Panc1 (cell line): ENCODE data around the gene WNT7B. TPM values are rescaled to one million over a fixed set of nuclear protein-coding genes. Genes with fewer than 3 reads are reported as not detected.

Experiments used
- ATAC-seq: fragments of 200-7000 bp; cut with Tn5 transposase; 2 replicates; pipeline ENCODE4 v1.9.1; 2020; ENCODE audit warnings: mild to moderate bottlenecking, moderate library complexity
- BruUV-seq: library from RNA; stranded (reverse); fragments of 400-500 nt; replicated peaks from 2 replicates; lab custom pipeline; 2021; lab: Mats Ljungman, UMichigan
- CTCF ChIA-PET: fragments of 300-600 bp; sonication (Branson Sonifier 250); formaldehyde crosslinking; loops from one replicate; lab custom pipeline; 2022; ENCODE audit warnings: antibody characterized with exemption; lab: Charles Lee
- POLR2A ChIA-PET: fragments of 300-600 bp; sonication (Branson Sonifier 250); formaldehyde crosslinking; loops from one replicate; lab custom pipeline; 2022; ENCODE audit warnings: antibody characterized with exemption; lab: Charles Lee
- DNase-seq: peaks from one replicate; pipeline ENCODE4 v3.0.0-alpha.2; 2010; ENCODE audit warnings: low read depth, low spot score
- H3K27ac ChIP-seq: 2 replicates; pipeline ENCODE4 v1.5.1; 2011; ENCODE audit warnings: mild to moderate bottlenecking, low read length, inconsistent platforms
- H3K27me3 ChIP-seq: fragments of 200-500 bp; sonication (Bioruptor generic); 2 replicates; pipeline ENCODE4 v1.6.0; 2014; ENCODE audit warnings: low read length, inconsistent platforms; ENCODE audit not compliant: control insufficient read depth, insufficient read depth
- H3K36me3 ChIP-seq: fragments of 200-500 bp; sonication (Bioruptor generic); 2 replicates; pipeline ENCODE4 v1.5.1; 2014; ENCODE audit warnings: inconsistent platforms, mild to moderate bottlenecking, low read length, moderate library complexity; ENCODE audit not compliant: control insufficient read depth, insufficient read depth
- H3K4me1 ChIP-seq: 2 replicates; pipeline ENCODE4 v1.5.1; 2011; ENCODE audit warnings: inconsistent platforms, mild to moderate bottlenecking, low read length, moderate library complexity; ENCODE audit not compliant: control insufficient read depth, insufficient read depth
- H3K4me3 ChIP-seq, 2 experiments: 2 replicates each; pipeline ENCODE4 v1.5.1; 2011 to 2012; ENCODE audit warnings: low read depth in 2 of 2, low read length in 2 of 2, mild to moderate bottlenecking in 2 of 2, inconsistent platforms in 1 of 2, moderate library complexity in 1 of 2
- H3K9me3 ChIP-seq: fragments of 200-500 bp; sonication (Bioruptor generic); 2 replicates; pipeline ENCODE4 v1.5.1; 2014; ENCODE audit warnings: low read depth, mild to moderate bottlenecking, inconsistent platforms, low read length, moderate library complexity; ENCODE audit not compliant: control insufficient read depth, insufficient read depth
- CTCF ChIP-seq: fragments of 450-650 bp; IDR thresholded peaks from 2 replicates; pipeline ENCODE4 v1.5.1; 2017; ENCODE audit warnings: mild to moderate bottlenecking
- POLR2AphosphoS5 ChIP-seq: IDR thresholded peaks from 2 replicates; pipeline ENCODE4 v1.6.1; 2012; ENCODE audit warnings: mild to moderate bottlenecking, low read depth, low read length, moderate library complexity
- REST ChIP-seq, 2 experiments: IDR thresholded peaks; 2 replicates each; pipeline ENCODE4 v1.6.1; 2011 to 2012; ENCODE audit warnings: low read depth in 2 of 2, control low read depth in 1 of 2, low read length in 1 of 2, mild to moderate bottlenecking in 1 of 2, moderate library complexity in 1 of 2; ENCODE audit not compliant: insufficient read depth in 1 of 2
- SIN3A ChIP-seq: IDR thresholded peaks from 2 replicates; pipeline ENCODE4 v1.6.1; 2012; ENCODE audit warnings: low read depth, mild to moderate bottlenecking, low read length, moderate library complexity, borderline replicate concordance; ENCODE audit not compliant: insufficient read depth
- TCF7L2 ChIP-seq: IDR thresholded peaks from 2 replicates; pipeline ENCODE4 v1.6.1; 2011; ENCODE audit warnings: mild to moderate bottlenecking, low read depth, low read length, inconsistent platforms
- in situ Hi-C: cut with HindIII; loops from 2 replicates; pipeline ENCODE4 v1.10.0; 2016; ENCODE audit warnings: low sequenced_read_pairs, low pct_unique_long_range_greater_than_20kb
- intact Hi-C: fragments of 100-400 bp; cut with micrococcal nuclease; formaldehyde crosslinking; loops from one replicate; pipeline ENCODE4 v1.10.0; 2022; ENCODE audit not compliant: unreplicated experiment
- total RNA-seq: library from RNA; stranded (reverse); gene quantifications from one replicate; pipeline ENCODE4 v1.2.1, GENCODE V29; 2021; ENCODE audit not compliant: unreplicated experiment

Gene WNT7B
- total RNA-seq, 1 experiment from 2014 or later = 52.1 TPM

- BruUV-seq = no TSS peak
- H3K4me3 ChIP-seq = no peak overlapping the region
- peaks cover 7% of the 10 kb centered on the region; the same call in 1 of the 2 replicates for H3K9me3 ChIP-seq
- intact Hi-C loops = loop anchor here (5.0 kb wide), 1 partner anchor 59 kb away; no protein-coding TSS in a partner anchor
- ATAC-seq (peak; percentile 11; the same call in 1 of the 2 replicates), DNase-seq (no peak)
- no peaks in the 10 kb centered on the region for H3K36me3 ChIP-seq
- in situ Hi-C loops = loop anchor here (25.0 kb wide), 1 partner anchor 304 kb away; no protein-coding TSS in a partner anchor
- H3K27ac ChIP-seq = peak overlapping the region; percentile 87
- TF ChIP-seq TCF7L2 = no peak
- no peak for TF ChIP-seq SIN3A
- TF ChIP-seq POLR2AphosphoS5 = no peak
- no peak for TF ChIP-seq CTCF
- TF ChIP-seq REST (IDR thresholded peaks at IDR 0.05; ENCODE audit: insufficient read depth in 1 of 2, low read depth in 2 of 2, low read length in 1 of 2) = no peak
- no peaks in the 10 kb centered on the region for H3K27me3 ChIP-seq
- ChIA-PET POLR2A (interaction anchor here (0.5 kb wide), 1 partner anchor 65 kb away, joined by 20 read pairs; no protein-coding TSS in a partner anchor), CTCF (no interaction called here)
- H3K4me1 ChIP-seq = peaks cover 42% of the 10 kb centered on the region
Measured at GRCh38 chr22:46007848-46008261, 30.9 kb upstream of the WNT7B start.

- Histone ChIP-seq H3K4me1 (peaks cover 35% of the 10 kb centered on the region), H3K4me3 (peak overlapping the region in 1 of 2 experiments; percentile 32; a peak in 2 of 4 replicates), H3K27ac (peak overlapping the region; percentile 87), H3K36me3 (no peaks in the 10 kb centered on the region), H3K27me3 (no peaks in the 10 kb centered on the region), H3K9me3 (peaks cover 7% of the 10 kb centered on the region; the same call in 1 of the 2 replicates)
- no peak for TF ChIP-seq REST (IDR thresholded peaks at IDR 0.05; ENCODE audit: insufficient read depth in 1 of 2, low read depth in 2 of 2, low read length in 1 of 2)
- TF ChIP-seq SIN3A = no peak
- TF ChIP-seq TCF7L2 = no peak
- no peak for TF ChIP-seq CTCF
- TF ChIP-seq POLR2AphosphoS5 = no peak
- ATAC-seq = peak; percentile 82
- in situ Hi-C loops (loop anchor here (25.0 kb wide), 1 partner anchor 305 kb away; no protein-coding TSS in a partner anchor), intact Hi-C loops (loop anchor here (5.0 kb wide), 1 partner anchor 60 kb away; no protein-coding TSS in a partner anchor)
- no peak for DNase-seq
- no TSS peak for BruUV-seq
- ChIA-PET POLR2A (interaction anchor here (0.5 kb wide), 1 partner anchor 65 kb away, joined by 20 read pairs; no protein-coding TSS in a partner anchor), CTCF (interaction anchor here (0.8 to 2.0 kb wide), 7 partner anchors 9 to 113 kb away, joined by 3 to 20 read pairs (median 4); no protein-coding TSS in a partner anchor)
Measured at GRCh38 chr22:46007003-46007847, 30.3 kb upstream of the WNT7B start.
